NCI-H2029 (cell line): ENCODE results near the gene FHAD1.
A peak's percentile ranks its signal among the peaks of the same experiment; 100 is the strongest.

Experiments
- DNase-seq: peaks from one replicate; lab custom pipeline; 2025; lab: John Stamatoyannopoulos, UW

Gene FHAD1

DNA sequence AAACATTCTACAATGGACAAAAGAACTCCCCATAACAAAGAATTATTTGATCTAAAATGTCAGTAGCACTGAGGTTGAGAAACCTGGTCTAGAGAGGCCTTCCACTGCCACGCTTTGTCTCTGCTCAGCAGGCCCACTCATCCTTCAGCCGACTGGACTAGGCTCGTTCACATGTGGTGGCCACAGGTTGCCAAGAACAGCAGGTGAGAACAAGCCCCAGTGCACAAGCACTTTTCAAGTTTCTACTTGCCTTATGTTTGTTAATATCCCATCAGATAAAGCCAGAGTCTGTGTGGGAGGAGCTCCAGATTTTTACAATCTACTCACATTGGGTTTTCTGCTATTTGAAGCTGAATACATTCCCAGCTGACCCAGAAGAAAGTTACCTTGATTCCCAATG, 153.6 kb downstream of the FHAD1 start:
- DNase-seq: peak; percentile 45

DNA sequence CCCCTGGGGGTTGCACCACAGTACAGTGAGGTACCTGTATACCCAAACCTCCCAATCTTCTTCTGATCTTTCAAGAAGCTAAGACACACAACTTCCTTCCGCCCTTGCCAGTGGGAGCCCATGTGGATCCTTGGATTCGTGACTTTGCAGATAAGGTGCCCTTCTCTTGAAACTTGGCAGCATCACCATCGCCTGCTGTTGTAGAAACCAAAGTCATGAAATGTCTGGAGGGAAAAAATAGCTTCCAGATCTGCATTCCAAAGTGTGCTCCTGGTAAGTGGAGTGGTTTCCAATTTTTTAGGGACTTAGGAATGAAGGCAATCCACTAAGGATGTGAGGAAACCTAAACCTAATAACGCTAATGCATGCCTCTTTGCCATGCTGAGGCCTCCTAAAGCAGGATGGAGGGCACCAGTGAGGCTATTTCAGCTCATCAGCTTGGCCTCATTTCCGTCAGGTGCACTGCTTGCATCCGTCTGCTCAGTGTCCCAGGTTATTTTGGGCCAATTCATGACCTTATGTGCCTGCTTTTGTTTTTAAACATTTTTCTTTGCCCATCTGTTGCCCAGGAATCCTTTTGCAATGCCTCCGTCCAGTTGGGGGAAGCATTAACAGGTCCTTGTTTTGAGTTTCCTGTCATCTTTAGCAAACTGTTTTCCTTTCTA, 154.5 kb downstream of the FHAD1 start:
- no peak for DNase-seq

DNA sequence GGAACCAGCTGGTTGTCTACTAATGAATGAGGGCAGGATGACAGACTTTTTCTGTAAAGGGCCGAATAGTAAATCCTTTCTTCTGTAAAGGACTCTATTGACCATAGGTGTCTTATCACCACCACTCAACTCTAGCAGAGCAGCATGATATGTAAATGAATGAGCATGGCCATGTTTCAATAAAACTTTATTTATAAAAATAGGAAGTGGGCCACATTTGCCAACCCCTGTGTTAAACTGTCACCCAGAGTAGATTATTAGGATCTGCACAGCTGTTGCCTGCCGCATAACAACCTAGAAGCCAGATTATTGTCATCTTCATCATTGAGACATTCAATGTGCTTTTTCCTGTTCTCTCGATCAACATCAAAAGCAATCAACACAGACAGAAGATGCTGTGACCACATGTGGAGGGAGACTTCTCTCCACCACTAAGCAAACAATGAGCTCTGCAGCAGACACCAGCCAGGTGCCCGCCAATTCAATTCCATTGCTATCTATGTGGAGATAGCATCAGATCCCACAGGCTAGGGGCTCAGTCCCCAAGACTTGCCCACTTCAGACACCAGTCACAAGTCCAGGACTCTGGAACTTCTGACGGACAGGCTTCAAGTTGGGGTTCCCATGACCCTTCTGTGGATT, 155.9 kb downstream of the FHAD1 start:
- DNase-seq: no peak

DNA sequence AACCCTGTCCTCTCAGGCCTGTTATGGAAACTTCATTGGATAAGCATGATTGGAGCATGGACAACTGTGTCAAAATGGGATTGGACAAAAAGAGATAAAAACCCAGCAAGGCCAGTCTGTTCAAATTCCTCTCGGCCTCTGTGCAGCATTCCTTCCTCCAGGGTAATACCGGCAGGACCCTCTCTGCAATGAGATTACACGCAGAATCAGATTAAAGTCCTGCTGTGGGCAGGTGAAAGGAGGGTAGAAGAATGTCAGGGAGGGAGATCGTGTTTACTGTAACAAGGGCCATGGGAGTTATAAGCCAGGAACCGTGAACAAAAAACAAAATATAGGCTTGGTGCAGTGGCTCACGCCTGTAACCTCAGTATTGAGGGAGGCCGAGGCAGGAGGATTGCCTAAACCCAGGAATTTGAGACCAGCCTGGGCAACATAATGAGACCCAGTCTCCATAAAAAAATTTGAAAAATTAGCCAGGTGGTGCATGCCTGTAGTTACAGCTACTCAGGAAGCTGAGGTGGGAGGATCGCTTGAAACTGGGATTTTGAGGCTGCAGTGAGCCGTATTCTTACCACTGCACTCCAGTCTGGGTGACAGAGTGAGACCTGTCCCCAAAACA, 157.0 kb downstream of the FHAD1 start:
- no peak for DNase-seq

DNA sequence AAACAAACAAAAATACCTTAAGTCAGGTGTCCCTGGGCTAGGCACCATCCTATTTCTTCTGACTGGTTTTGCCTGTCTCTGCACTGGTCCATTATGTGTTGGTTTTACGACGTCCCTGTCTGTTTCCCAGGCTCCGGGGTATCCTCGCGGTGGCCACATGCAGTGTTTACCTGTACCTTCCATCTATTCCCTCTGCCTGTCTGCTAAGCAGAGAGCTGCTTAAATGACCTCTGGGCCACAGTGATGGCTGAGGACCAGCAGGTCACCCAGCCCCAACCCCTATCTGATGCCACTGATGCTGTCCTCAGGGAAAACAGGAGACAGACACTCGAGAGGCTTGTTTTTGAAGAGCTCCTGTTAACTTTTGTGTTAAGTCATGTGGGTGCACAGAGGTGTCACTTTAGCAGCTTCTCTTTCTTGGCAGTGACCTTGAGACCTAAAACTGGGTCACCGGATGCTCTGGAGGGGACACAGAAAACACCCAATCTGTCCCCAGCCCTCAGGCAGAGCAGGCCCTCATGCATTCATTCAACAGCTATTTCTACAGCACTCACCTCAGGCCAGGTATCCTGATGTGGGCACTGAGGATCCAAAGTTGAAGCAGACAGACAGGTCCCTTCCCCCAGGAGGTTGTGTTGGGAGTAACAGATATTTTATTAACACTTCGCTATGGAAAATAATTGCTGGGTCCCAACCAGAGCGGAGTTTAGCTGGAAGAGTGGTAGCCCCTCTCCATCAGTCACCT, 158.3 kb downstream of the FHAD1 start:
- no peak for DNase-seq

DNA sequence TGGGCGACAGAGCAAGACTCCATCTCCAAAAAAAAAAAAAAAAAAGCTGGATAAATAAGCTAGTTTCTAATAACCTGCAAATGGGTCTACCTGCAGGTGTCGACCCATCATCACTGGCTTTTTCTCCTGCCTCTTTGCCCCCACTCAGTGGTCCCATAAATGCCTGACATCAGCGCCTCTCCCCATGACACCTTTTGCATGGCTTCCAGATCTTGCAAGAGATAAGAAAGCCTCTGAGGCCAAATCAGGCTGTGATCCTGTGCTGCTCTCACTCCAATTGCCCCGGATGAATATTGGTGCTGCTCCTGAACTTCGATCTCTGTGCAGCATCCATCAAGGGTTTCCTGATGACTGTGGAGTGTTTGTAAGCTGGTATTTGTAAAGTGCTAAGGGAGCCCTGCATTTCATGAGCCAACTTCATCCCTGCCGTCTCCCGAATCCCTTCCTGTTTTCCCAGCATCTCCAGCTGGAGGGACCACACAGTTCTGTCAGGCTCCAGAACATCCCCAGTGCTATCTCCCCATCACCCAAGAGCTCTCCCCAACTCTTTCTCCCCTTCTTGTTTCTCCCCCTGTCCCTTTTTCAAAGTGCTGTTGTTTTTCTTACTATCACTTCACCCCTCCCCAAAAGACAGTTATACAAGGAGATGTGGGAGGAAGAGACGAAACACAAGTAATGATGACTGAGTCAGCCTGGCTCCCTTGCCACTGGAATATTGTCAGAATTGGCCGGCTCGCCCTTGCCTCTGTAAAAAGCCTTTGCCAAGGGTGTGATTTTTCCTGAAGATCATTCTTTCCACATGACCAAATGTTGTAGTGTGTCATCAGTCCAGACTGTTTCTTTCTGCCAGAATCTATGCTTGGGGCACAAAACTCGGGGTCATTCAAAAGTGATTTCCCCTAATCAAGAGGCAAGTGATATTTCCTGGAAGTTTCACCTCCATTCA, 159.9 kb downstream of the FHAD1 start:
- no peak for DNase-seq

DNA sequence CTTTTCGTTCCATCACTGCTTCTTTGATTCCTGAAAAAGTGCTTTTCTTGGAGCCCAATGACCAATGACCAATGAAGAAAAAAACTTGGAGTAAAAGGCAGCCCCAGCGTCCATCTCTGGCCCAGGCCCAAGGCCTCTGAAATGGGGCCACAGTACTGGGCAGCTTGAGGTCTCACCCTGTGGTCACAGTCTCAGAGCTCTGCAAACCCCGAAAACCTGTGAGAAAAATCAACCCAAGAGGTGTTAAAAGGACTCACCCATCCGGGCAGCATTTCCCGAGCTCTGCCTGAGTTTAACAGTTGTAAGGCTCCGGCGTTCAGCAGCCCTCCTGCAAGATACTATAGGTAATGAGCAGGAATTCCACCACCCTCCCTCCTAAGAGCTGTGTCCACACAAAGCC, 160.6 kb downstream of the FHAD1 start:
- DNase-seq: no peak

DNA sequence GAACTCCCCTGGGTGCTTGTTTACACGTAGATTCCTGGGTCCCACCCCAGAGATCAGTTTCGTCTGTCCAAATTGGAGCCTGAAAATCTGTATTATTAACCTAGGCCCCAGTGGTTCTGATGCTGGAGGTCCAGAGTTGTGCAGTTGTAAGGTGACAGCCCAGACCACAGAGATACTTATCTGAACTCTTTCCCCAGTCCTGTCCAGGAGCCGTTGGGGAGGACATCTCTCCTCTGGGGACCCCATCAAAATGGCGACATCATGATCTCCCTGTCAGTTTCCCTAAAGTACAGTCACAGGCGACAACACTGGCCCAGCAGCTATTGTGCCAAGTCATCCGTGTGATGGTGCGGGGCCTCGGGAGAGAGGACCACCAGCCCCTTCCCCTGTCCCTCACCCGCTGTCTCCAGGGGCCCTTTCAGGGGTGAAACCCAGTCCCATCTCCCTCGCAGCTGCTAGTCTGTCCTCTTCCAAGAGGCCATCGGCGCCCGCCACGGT, 161.9 kb downstream of the FHAD1 start:
- DNase-seq: no peak

DNA sequence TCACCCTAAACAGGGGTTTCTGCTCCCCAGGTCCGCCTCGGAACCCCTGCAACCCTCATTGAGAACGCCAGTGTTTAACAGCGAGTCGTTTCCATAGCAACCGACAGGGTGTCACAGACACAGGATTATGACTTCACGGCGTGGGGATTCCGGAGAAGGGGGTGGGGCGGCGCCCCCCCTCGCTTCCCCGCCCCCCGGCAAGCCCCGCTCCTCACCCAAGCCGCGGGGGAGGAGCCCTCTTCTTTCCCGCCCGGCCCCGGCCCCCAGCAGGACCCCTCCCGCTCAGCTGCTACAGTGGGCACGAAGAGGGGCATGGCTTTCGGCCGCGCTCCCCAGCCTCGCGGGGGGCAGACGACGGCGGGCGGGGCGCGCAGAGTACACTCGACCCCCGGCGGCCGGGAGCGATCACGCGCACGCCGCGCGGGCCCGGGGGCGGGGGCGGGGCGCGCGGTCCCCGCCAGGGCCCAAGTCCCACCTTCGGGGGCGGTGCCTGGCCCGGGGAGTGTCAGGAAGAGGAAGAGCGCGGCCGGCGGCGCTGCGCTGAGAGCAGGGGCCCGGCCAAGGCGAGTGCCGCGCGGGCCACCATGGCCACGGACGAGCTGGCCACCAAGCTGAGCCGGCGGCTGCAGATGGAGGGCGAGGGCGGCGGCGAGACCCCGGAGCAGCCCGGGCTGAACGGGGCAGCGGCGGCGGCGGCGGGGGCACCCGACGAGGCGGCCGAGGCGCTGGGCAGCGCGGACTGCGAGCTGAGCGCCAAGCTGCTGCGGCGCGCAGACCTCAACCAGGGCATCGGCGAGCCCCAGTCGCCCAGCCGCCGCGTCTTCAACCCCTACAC, 162.6 kb downstream of the FHAD1 start, which contains the start of gene EFHD2:
EFHD2 (plus strand) TSS at position 501 of the 835 bp plus-strand sequence; CDS start at position 585, 84 bp downstream.
- peak; percentile 76 for DNase-seq

DNA sequence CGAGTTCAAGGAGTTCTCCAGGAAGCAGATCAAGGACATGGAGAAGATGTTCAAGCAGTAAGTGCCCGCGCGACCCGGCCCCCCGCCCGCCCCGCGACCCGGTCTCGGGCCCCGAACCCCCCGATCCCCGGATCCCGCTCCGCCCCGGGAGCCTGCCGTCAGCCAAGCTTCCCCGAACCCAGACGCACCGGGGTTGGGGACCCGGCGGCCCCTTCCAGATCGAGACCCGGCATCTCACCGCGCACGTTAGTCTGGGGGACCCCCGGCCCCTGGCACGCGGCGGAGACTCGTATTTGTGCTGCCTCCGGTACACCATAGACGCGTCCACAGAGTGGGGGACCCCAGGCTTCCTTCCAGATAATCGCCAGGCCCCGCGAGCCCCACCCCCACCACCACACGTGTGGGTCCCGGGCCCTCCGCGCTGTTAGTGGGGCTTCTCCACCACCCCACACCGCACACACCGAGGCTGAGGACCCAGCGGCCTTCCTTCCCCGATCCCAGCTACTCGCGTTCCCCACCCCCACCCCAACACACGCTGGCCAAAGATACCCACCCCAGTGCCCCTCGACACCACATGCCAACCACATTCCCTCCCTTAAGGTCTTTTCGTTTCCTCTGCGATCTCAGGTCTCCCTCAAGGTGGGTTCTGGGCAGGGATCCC, 163.3 kb downstream of the FHAD1 start:
- no peak for DNase-seq

DNA sequence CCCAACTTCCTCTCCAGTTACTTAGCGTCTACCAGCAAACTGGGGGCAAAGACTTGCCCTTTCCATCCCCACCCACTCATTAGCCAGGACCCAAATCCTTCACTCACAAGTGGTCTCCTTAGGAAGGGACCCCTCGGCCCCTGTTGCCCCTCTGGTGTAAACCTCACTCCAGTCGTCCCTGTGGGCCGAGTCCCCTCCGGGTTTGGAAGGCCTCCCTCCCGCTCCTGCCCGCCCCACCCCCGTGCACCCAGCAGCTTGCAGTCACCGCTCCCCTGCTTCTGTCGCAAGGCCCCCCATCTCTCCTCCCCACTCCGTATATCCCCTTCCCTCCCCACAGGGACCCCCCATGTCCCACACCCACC, 163.8 kb downstream of the FHAD1 start:
- no peak for DNase-seq

DNA sequence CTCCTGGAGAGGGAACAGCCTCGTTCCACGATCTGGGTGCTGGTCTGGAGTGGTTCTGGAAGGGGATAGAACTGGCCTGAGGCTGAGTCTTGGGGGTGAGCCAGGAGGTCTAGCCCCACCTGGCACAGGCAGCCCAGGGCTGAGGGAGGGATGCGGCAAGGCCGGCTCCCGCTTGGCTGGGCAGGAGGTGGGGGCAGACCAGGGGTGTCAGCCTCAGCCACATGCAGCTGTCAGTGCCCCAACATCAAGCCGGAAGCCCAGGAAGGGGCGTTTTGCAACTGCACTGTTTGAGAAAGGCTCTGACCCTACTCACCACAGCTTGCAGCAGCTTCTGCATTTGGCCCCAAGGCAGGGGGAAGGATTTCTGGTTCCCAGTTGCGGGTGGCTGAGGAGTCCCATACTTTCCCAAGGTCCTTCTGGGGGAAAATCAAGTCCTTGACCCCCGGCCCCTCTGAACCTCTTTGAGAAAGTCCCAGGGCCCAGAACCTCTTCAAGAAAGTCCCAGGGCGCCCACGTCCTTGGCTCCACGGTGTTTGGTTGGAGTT, 164.6 kb downstream of the FHAD1 start:
- DNase-seq: peak; percentile 38

DNA sequence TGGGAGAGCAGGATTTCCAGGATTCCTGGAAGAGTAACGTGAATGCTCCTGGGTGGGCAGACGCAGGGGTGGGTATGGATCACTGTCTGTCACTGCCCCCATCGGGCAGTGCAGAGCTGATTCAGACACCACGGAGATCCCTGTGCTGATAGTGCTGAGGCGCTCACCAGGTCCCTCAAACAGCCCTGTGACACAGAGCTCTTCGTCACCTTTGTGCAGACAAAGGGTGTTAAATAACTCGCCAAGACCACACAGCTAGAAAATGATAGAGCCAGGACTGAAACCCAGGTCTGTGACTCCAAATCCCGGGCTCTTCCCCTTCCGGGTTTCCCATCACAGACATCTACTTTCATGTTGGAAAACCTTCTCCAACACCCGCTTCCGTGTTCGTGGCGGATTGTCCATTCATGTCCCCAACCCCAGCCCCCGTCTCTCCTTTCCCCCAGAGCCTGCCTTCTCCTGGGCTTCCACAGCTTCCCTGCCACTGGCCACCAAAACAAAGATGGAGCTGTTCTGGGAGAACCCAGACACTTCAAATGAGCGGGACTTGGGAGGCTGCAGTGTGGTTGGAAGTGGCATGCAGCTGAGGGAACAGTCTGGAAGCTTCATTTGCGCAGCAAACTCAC, 165.3 kb downstream of the FHAD1 start:
- no peak for DNase-seq

DNA sequence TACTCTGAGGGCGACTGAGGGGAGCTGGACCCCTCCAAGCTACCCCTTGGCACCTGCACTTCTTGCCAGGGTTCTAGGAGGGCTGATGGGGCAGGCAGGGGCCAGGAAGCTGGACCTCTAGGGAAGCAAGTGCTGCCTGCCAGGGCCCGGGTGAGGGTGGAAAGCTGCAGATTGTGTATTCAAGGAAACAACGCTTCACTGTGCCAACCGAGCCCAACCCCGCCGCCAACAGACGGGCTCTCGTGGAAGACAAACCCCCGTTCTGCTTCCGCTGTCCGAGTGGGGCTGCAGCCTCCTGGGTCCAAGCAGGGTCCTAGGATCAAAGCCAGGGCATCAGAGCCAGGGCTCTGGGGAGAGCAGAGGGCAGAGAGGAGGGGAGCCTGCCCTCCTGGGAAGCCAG, 165.8 kb downstream of the FHAD1 start:
- peak; percentile 33 for DNase-seq

DNA sequence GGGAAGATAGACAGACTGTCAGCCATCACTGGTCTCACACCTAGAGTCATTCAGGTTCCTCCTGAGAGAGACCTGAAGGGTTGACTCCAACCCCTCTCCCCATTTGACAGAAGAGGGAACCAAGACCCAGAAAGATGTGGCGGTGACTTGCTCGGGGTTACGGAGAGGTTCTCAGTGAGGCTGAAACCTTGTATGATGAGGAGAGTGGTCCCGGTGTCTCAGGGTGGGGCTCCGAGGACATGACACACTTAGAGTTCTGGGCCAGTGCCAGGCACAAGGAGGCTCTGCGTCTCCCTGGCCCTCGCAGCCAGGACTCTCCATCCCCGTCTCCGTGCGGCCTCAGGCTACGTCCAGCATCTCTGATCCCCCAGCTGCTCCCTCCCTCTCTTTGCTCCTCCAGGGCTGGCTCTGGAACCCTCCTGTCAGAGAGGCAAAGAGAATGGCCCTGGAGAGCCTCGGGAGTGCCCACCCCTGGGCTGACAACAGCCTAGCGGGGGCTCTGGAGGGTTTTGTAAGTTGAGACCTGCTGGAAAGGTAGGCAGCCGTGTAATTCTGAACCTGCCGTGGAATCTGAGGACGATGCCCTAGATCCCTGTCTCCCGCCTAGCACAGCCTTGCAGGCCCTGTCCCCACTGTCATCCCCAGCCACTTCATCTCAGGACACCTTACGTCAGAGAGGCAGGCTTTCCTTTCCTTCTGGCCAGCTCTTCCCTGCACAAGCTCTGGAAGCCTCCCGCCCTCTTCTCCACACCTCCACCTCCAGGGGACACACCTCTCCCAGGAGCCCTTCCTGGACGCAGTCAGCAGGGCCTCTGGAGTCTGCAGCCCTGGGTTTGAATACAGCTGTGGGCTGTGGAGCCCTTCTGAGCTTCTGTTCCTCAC, 166.8 kb downstream of the FHAD1 start:
- no peak for DNase-seq

DNA sequence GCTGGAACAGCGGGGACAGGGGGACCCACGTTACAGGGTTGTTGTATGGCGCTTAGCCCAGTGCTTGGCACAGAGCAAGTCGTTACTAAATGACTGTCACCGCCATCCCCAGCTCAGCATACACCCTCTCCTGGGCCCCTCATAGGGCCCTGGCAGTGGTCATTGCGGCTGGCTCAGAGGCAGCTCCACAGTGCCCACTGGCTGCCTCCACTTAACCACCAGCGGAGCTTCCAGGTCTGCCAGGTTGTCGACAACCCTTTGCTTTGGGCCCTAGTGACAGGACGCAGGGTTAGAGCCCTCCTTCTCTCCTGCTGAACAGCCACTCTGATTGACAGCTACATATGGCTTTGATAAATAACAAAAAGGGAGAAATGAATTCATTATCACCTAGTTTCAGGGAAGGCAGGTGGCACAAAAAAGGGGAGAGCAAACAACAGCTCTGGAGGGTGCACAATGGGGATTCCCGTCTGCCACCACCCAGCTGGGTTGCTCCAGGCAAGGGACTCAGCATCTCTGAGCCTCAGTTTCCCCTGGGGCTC, 167.5 kb downstream of the FHAD1 start:
- no peak for DNase-seq

DNA sequence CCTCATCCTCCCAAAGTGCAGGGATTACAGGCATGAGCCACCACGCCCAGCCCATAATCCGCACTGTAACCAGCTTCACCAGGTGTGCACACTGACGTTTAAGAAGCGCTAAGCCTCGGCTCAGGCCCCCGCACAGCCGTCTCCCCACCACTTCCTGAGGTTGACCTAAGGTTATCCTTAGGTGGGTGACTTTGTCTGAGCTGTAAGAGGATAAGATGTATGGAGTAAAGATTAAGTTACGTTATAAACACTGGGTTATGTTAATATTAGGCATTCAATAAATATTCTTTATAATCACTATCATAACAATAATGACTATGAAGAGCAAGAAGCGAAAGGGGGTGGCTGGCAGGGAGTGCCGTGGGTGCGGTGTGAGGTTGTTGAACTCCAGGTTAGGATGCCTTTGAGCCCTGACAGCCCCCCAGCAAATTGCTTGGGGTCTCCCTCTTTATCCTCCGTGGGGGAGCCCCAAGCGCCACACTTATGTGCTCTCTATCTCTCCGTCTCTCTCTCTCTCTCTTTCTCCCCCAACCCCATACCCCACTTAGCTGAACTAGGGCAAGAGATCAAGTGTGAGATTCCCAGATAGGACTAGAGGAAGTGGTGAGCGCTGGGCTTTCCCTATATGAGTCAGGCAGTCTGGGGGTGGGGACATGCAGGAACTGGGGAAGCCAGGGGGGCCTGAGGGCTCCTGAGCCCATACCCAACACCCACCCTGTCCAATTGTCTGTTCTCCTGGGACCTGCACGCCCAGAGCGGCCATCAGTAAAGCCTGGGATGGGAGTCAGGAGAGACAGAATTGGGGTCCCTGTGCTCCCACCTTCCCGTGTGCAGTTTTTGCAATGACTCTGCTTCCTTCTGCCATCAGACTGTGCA, 170.3 kb downstream of the FHAD1 start:
- DNase-seq: no peak
